Glutamatergic neuron (in vitro differentiated cells): ENCODE data around the gene CYP1A1. TPM values are rescaled to one million over a fixed set of nuclear protein-coding genes. Genes with fewer than 3 reads are reported as not detected.

ENCODE experiments used
- DNase-seq: peaks from one replicate; pipeline ENCODE4 v3.0.0; 2022
- H3K27ac Mint-ChIP-seq: one replicate; pipeline ENCODE4 v1.8.0; 2020; ENCODE audit warnings: mild to moderate bottlenecking, mixed read lengths, inconsistent platforms; ENCODE audit not compliant: unreplicated experiment
- H3K27me3 Mint-ChIP-seq: one replicate; pipeline ENCODE4 v1.8.0; 2020; ENCODE audit warnings: mild to moderate bottlenecking, moderate library complexity, mixed read lengths, inconsistent platforms; ENCODE audit not compliant: unreplicated experiment
- H3K36me3 Mint-ChIP-seq: one replicate; pipeline ENCODE4 v1.8.0; 2020; ENCODE audit warnings: mild to moderate bottlenecking, mixed read lengths, inconsistent platforms; ENCODE audit not compliant: unreplicated experiment
- H3K4me1 Mint-ChIP-seq: one replicate; pipeline ENCODE4 v1.8.0; 2020; ENCODE audit warnings: mild to moderate bottlenecking, low read depth, mixed read lengths, inconsistent platforms; ENCODE audit not compliant: unreplicated experiment
- H3K4me3 Mint-ChIP-seq: one replicate; pipeline ENCODE4 v1.8.0; 2020; ENCODE audit warnings: mild to moderate bottlenecking, mixed read lengths, inconsistent platforms; ENCODE audit not compliant: unreplicated experiment
- H3K9me3 Mint-ChIP-seq: one replicate; pipeline ENCODE4 v1.8.0; 2020; ENCODE audit warnings: mild to moderate bottlenecking, moderate library complexity, mixed read lengths, inconsistent platforms; ENCODE audit not compliant: unreplicated experiment
- CTCF ChIP-seq: fragments of 200-600 bp; sonication (generic); IDR thresholded peaks from one replicate; pipeline ENCODE4 v1.5.0; 2021; ENCODE audit not compliant: partially characterized antibody, unreplicated experiment
- total RNA-seq: library from RNA; stranded (reverse); fragmentation: NEBNext Ultra II Directional; extraction: Animal tissue kit (Norgen Biotek cat#: 25700); gene quantifications from one replicate; pipeline ENCODE4 v1.2.1, GENCODE V29; 2021; ENCODE audit not compliant: unreplicated experiment

Gene CYP1A1
- total RNA-seq, 1 donor from 2014 or later, result 0.27 TPM

DNA sequence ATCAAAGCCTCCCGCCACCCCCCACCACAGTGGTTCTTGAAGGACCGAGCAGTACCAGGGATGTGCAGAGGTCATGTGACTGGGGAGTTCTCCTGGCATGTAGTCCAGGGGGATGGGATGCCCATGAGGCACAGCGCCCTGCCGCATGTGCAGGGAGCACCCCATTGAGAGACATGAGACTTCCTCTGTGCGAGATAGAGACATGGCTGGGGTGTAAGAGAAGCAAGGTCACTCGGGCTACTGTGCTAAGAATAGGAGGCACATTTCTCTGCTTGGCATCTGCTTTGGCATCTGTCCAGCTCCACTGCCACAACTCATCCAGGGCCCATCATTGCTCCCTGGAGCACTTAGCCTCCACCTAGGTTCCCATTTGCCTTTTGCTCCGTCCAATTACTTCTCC lies 2.4 kb upstream of the CYP1A1 start:
- H3K4me1 Mint-ChIP-seq, result peaks cover 15% of the 10 kb centered on the region

DNA sequence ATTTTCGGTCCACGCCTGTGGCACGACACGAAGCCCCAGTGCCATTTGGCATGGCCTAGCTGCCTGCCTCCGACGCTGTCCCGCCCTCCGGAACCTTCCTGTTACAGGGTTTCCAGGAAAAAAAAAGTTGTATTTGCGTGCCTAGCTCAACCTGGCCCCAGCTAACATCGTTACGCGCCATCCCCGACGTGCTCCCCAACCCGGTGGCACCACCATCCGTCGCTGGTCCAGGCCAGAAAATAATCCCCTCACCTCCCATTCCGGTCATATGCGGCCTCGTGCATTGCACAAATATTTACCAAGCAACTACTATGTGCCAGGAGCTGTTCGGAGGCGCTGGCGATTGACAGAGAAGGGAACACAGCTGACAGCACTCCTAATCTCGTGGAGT lies 1.4 kb upstream of the CYP1A1 start:
- H3K4me3 Mint-ChIP-seq, result peak overlapping the region; percentile 79
- peaks cover 11% of the 10 kb centered on the region for H3K36me3 Mint-ChIP-seq
- H3K4me1 Mint-ChIP-seq, result peaks cover 15% of the 10 kb centered on the region
- TF ChIP-seq CTCF, result no peak
- no peak for DNase-seq
- peaks cover 11% of the 10 kb centered on the region for H3K9me3 Mint-ChIP-seq
- H3K27ac Mint-ChIP-seq, result no peak overlapping the region
- H3K27me3 Mint-ChIP-seq, result peaks cover 12% of the 10 kb centered on the region

More for the DNA sequence above, 2.4 kb upstream of the CYP1A1 start:
- H3K9me3 Mint-ChIP-seq, result peaks cover 11% of the 10 kb centered on the region
- H3K27me3 Mint-ChIP-seq, result peaks cover 12% of the 10 kb centered on the region
- no peak for DNase-seq
- TF ChIP-seq CTCF, result no peak
- H3K27ac Mint-ChIP-seq, result no peak overlapping the region
- H3K36me3 Mint-ChIP-seq, result peaks cover 11% of the 10 kb centered on the region
- H3K4me3 Mint-ChIP-seq, result no peak overlapping the region

DNA sequence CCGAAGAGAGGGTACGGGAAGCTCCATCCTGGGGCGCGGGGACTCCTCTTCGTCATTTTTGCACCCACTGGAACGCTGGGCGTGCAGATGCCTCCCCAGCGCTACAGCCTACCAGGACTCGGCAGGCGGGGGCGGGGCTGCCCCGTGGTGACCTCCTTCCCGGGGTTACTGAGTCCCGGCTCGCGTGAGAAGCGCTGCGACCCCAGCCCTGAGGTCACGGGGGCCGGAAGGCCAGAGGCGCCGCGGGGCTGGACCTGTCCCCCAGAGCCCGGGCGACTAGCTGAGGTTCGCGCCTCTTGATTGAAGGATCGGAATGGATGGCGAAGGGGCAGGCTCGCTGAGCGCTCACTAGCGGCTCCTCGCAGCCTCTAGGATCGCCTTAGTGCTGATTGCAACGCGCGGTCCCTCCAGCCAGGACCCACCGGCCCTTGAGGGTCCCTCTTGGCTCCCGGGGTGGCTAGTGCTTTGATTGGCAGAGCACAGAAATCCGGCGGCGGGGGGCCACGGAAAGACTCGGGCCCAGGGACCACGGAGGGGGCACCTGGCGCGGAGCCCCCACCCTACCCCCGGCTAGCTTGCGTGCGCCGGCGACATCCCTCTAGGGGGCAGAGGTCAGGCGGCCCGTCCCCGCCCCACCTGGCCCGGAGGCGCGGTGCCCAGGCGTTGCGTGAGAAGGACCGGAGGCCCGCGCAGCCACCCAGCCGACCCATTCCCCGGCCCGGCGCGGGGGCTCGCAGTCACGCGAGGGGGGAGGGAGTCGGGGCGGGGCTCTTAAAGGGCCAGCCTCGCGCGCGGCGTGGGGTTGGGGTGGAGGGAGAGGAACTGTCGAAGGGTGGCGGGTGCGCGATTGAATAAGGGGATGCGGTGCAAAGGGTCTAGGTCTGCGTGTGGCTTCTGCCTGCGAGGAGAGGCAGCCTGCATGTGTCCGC lies 781 bp upstream of the CYP1A1 start:
- peaks cover 11% of the 10 kb centered on the region for H3K9me3 Mint-ChIP-seq

GRCh38 chr15:74724570-74725224 lies 631 bp downstream of the CYP1A1 start:
- H3K4me3 Mint-ChIP-seq, result no peak overlapping the region
- H3K27me3 Mint-ChIP-seq, result peaks cover 16% of the 10 kb centered on the region

More for the DNA sequence above, 781 bp upstream of the CYP1A1 start:
- TF ChIP-seq CTCF, result no peak
- peaks cover 11% of the 10 kb centered on the region for H3K36me3 Mint-ChIP-seq
- peaks cover 12% of the 10 kb centered on the region for H3K27me3 Mint-ChIP-seq
- H3K27ac Mint-ChIP-seq, result no peak overlapping the region
- DNase-seq, result peak; percentile 69
- peak overlapping the region; percentile 79 for H3K4me3 Mint-ChIP-seq
- peaks cover 15% of the 10 kb centered on the region for H3K4me1 Mint-ChIP-seq

More at GRCh38 chr15:74724570-74725224, 631 bp downstream of the CYP1A1 start:
- TF ChIP-seq CTCF, result no peak
- Mint-ChIP-seq H3K4me1 (peaks cover 12% of the 10 kb centered on the region), H3K9me3 (peaks cover 11% of the 10 kb centered on the region), H3K36me3 (peaks cover 7% of the 10 kb centered on the region), H3K27ac (no peak overlapping the region)
- no peak for DNase-seq
